Activated CD4-positive, alpha-beta T cell treated with anti-CD3 and anti-CD28 coated beads, Interleukin-2, amount 50 U/mL, for 48 hours (primary cell): Measurements from ENCODE around the gene GSG1L.

Experiments
- DNase-seq, 2 experiments: peaks; one replicate each; pipeline ENCODE4 v3.0.0-alpha.2; 2020

GSG1L gene

GRCh38 chr16:28063591-28064061, at the start of gene GSG1L:
Gene GSG1L (minus strand): TSS chr16:28063714. CDS start chr16:28063424, 290 bp downstream.
- DNase-seq: no peak

GRCh38 chr16:28112908-28113307, 49.4 kb upstream of the GSG1L start:
- peak; percentile 35 to 51 for DNase-seq

GRCh38 chr16:28110977-28111376, 47.5 kb upstream of the GSG1L start:
- no peak for DNase-seq

GRCh38 chr16:28110479-28110878, 47.0 kb upstream of the GSG1L start:
- no peak for DNase-seq

- no peak for DNase-seq
Observed at GRCh38 chr16:28110074-28110473, 46.6 kb upstream of the GSG1L start.

GRCh38 chr16:28108590-28109247, 45.2 kb upstream of the GSG1L start:
- DNase-seq: no peak

- DNase-seq: no peak
Observed at GRCh38 chr16:28107232-28107631, 43.7 kb upstream of the GSG1L start.

GRCh38 chr16:28106467-28107215, 43.1 kb upstream of the GSG1L start:
- no peak for DNase-seq

- DNase-seq: no peak
Observed at GRCh38 chr16:28105954-28106353, 42.4 kb upstream of the GSG1L start.

GRCh38 chr16:28105297-28105696, 41.8 kb upstream of the GSG1L start:
- DNase-seq: no peak

GRCh38 chr16:28104404-28104803, 40.9 kb upstream of the GSG1L start:
- DNase-seq: no peak

GRCh38 chr16:28103516-28104170, 40.1 kb upstream of the GSG1L start:
- DNase-seq: no peak

- DNase-seq: no peak
Observed at GRCh38 chr16:28101533-28101890, 38.0 kb upstream of the GSG1L start.

- no peak for DNase-seq
Observed at GRCh38 chr16:28100810-28101532, 37.5 kb upstream of the GSG1L start.

GRCh38 chr16:28098959-28099945, 35.7 kb upstream of the GSG1L start:
- no peak for DNase-seq

GRCh38 chr16:28098171-28098958, 34.9 kb upstream of the GSG1L start:
- DNase-seq: no peak

GRCh38 chr16:28096983-28097899, 33.7 kb upstream of the GSG1L start:
- no peak for DNase-seq

GRCh38 chr16:28093385-28093725, 29.8 kb upstream of the GSG1L start:
- no peak for DNase-seq

GRCh38 chr16:28092721-28093384, 29.3 kb upstream of the GSG1L start:
- no peak for DNase-seq

- DNase-seq: no peak
Observed at GRCh38 chr16:28091656-28092055, 28.1 kb upstream of the GSG1L start.
